Measurements from ENCODE around the gene KCTD3.

Gene KCTD3

DNA sequence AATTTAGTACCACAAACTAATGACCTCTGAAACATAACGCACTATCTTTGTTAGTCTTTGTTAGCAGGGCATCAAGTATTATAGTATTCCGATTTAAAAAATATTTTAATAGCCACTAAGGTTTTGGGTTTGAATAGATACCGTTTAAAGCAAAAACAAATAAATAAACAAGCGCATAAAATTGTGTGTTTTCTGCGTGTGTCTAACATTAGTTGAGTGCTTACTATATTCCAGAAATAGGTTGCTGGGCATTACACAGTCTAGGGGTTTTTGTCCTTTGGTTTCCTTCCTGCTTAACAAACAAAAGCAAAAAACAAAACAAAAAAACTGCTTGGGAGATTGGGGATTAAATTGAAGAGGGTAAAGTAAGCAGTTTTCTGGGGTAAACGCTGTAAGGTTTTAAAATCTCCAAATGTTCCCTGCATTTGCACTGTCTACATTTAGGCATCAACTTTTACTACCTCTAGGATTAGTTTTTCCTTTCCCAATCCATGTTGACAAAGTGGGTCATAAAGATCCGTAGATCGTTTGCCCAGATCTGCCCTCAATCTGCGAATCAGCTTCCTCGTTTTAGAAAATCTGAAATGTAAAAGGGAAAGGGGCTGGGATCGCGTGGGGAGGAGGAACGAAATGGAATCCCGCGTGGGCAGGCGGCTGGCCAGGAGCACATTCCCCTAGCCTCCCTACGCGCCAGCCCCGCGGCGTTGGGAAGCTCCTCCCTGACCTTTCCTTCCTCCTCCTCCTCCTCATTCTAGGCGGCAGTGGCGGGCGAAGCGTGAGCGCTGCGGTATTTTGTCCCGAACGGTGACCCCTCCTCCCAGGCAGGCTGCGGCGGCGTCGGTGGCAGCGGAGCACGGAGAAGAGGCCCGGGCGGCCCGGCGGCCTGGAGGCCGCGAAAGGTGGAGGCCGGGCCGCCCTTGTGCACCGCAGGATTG, at the start of gene KCTD3:
KCTD3 (plus strand) TSS at position 749 of the 935 bp plus-strand sequence. CDS start 382 bp downstream, outside the sequence.
- DNase-seq (ENCODE audit: low read depth): peak; percentile 36

- peak; percentile 35 for DNase-seq (ENCODE audit: low read depth)
Measured at GRCh38 chr1:215517441-215517891, 49.6 kb upstream of the KCTD3 start.

DNA sequence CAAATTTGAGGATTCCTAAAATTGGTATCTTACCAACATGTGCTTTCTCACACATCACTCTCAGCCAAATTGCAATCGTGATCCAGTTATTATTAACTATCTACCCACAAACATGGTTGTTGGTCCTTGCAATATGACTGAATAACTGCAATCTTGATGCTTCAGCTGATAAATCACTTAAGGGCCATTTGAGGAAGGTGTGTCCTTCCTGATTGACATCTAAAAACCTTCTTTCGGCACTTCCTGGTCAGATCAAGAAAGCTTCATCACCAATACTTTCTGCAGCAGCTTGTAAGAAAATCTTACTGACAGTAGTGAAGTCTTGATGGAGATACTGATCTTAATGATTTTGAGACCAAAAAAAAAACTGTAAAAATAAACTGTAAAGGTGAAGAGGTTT, 48.5 kb upstream of the KCTD3 start:
- DNase-seq (ENCODE audit: low read depth): no peak

DNA sequence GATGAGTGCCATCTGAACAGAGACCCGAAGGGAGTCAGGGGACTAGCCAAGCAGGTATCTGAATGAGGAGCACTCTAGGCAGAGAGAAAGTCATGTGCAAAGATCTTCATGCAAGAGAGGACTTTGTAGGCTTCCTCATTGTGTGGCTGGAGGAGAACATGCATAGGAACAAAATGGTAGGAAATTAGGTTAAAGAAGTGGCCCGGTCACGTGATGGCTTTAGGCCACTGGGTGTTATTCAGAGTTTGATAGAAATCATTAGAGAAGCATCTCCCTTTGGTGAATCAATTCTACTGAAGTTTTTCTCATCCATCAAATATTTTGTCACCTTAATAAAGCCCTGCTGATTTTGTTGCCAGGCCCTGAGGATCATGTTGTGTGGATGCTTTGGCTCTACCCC, 45.8 kb upstream of the KCTD3 start:
- no peak for DNase-seq (ENCODE audit: low read depth)

DNA sequence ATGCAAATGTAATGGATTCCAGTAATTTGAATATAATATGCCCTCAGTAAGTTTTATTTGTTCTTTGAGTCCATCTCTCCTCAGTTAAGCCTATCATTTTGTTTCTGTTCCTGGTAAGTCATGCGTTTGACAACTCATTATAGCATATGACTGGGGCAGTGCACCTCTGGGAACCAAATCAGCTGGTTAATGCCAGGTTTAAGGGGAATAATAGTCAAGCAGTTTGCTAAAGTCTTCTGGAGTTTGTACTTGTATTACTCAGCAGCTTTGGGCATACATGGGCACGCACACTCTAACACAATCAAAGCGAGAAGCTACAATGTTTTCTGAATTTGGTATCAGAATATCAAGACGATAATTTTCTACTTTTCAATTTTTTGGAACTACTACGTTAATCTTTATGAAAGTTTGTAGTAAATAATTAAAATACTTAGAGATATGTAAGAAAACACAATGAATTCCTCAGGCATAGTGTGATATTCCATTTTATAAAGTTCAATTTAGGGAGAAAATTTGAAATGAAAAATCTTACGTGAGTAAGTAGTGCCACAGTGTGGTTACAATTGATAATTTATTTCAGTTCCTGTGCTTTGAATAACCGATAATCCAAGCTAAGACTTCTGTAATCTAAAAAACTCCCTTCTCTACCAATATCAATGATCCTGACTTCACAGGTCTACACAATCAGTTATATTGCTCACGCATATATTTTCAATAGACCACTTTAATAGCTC, 43.8 kb upstream of the KCTD3 start:
- no peak for DNase-seq (ENCODE audit: low read depth)

DNA sequence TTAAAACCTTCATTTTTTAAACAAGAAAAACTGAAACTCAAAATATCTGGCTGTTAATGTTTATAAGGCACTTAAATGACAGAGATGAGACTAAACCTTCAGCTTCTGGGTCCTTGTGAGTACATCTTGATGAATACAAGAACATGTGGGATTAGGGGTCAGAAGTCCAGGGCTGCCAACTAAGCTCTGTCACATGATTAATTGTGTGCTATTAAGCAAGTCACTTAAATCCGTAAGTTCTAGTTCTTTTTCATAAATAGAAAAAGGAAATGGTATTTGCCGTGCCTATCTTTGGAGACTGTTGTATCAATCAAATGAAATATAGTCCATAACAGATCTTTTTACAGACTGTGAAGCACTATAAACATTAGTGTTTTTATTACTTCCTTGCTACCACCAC, 43.2 kb upstream of the KCTD3 start:
- no peak for DNase-seq (ENCODE audit: low read depth)

GRCh38 chr1:215526147-215526845, 40.8 kb upstream of the KCTD3 start:
- no peak for DNase-seq (ENCODE audit: low read depth)

DNA sequence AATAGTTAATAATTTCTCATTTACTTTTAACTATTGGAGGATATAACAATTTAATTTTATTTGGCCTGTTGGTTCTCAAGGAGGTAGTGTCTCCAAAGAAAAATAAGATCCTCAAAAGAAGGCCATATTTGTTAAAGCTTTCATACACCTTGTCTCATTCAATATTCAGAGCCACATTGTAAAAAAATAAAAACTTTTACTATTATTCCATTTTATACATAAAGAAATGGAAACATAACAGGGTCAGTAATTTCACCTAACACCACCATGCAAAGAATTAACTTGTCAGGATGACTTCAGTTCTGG, 40.3 kb upstream of the KCTD3 start:
- DNase-seq (ENCODE audit: low read depth): no peak

- no peak for DNase-seq (ENCODE audit: low read depth)
Measured at GRCh38 chr1:215529111-215529510, 38.0 kb upstream of the KCTD3 start.

- DNase-seq (ENCODE audit: low read depth): no peak
Measured at GRCh38 chr1:215529571-215529970, 37.5 kb upstream of the KCTD3 start.

- no peak for DNase-seq (ENCODE audit: low read depth)
Measured at GRCh38 chr1:215530401-215530984, 36.6 kb upstream of the KCTD3 start.

GRCh38 chr1:215539803-215540570, 27.1 kb upstream of the KCTD3 start:
- DNase-seq (ENCODE audit: low read depth): no peak

DNA sequence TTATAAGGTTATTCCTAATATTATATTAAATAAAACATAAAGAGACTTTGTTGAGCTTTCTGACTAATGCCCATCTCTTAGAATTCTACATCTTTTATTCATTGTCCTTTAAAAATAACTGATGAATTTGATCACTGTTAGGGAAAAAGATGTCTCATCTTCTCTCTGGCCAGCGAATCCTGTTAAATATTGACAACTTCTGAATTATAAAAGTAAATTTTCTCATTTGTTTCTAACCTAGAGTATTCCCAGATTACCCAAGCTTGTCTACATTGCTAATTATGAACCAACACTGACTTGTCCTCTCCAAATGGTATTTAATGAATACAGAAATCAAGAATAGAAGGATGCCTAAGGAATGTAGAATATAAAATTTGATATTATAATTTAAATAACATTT, 24.8 kb upstream of the KCTD3 start:
- no peak for DNase-seq (ENCODE audit: low read depth)

DNA sequence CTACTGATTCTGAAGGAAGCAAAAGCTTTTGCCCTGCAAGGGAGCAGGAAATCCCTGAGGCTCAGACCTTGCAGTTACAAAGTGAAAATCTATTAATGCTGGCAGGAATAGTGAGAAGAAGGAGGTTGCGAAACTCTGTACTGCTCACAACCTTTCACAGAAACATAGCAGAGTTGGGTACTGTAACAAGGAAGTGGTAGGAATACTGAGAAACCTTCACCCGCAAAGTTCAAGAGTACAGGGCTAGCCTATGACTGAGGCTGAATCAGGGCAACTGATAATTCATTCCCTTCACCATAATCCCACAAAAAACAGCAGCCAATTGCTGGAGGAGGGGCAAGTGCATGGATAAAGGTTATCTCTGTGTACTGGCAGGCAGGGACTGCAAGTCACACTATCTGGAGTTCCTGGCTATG, 23.9 kb upstream of the KCTD3 start:
- no peak for DNase-seq (ENCODE audit: low read depth)

- no peak for DNase-seq (ENCODE audit: low read depth)
Measured at GRCh38 chr1:215543806-215544205, 23.3 kb upstream of the KCTD3 start.

GRCh38 chr1:215544566-215544965, 22.5 kb upstream of the KCTD3 start:
- no peak for DNase-seq (ENCODE audit: low read depth)

DNA sequence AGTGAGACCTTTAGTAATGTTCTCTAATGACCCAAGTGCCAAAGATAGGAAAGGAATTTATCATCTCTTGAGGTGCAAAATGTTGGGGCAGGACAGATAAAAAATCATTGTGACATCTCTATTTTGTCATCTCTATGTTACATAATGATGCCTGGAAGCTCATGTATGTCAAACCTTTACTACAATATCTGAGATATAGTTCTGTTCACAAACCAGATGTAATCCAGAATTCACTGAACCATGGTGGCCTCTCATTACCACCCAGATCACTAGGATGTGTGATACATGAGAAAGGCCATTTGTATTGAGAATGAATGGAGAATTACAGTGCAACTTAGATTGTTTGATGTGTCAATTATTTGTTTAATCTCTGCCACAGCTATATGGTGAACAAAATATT, 22.0 kb upstream of the KCTD3 start:
- no peak for DNase-seq (ENCODE audit: low read depth)

DNA sequence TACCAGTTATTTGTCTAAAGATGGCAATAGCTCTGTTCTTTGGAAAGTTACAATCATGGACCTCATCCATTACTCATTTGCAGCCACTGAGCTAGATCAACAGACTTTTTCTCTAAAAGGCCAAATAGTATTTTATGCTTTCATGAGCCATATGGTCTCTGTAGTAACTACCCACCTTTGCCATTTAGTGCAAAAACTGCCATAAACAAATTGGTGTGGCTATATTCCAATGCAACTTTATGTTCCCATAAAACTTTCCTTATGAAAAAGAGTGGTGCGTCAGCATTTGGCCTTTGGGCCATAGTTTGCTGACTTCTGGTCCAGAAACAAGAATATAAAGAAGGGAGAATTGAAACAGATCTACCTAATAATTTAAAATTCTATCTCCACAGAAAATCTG, 20.1 kb upstream of the KCTD3 start:
- no peak for DNase-seq (ENCODE audit: low read depth)

- no peak for DNase-seq (ENCODE audit: low read depth)
Measured at GRCh38 chr1:215551806-215552205, 15.3 kb upstream of the KCTD3 start.

DNA sequence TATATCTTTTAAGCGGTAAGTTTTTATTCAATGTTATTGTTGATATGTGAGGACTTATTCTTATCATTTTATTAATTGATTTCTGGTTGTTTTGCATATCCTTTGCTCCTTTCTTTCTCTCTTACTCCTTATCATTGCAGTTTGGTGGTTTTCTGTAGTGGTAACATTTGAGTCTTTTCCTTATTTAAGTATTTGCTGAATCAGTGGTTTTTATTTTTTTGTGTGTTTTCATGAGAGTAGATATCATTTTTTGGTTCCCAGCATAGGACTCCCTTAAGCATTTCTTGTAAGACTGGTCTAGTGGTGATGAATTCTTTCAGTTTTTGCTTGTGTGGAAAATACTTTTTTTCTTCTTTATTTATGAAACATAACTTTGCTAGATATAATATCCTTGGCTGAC, 12.2 kb upstream of the KCTD3 start:
- no peak for DNase-seq (ENCODE audit: low read depth)

DNA sequence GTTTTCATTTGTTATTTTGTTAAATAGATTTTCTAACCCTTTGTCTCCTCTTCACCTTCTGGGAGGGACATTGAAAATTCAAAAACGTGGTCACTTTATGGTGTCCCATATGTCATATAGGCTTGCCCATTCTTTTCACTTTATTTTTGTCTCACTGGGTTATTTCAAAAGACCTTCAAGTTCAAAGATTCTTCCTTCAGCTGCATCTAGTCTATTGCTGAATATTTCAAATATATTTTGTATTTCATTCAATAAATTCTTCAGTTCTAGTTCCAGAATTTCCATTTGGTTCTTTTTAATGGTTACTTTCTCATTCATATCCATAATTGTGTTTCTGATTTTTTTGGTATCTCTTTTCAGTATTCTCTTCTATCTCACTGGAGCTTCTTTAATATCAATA, 11.6 kb upstream of the KCTD3 start:
- no peak for DNase-seq (ENCODE audit: low read depth)

DNA sequence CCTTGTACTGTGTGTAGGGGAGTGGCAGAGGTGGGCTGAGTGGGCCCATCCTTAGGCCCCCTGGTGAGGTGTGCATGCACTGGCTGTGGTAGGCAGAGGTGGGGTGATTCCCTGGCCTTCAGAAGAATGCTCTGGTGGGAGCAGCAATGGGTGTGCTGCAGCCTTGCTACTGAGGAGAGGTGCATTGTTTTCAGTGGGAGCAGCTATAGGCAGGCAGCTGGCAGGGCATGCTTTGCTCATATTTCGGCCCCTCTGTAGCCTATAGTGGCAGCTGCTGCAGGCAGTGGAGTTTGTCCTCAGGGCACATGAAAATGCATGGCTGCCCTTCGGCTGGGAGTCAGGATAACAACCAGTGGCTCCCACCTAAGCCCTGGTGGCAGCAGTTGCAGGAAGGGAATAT, 10.1 kb upstream of the KCTD3 start:
- no peak for DNase-seq (ENCODE audit: low read depth)
